MV-4-11 (cell line): ENCODE measurements around the gene TSBP1.
"Not testable (repeated sequence)": the region's sequence is repeated elsewhere in the genome, so short reads cannot be mapped to it uniquely, and the experiment has no call there.

Source experiments
- DNase-seq: peaks from one replicate; lab custom pipeline; 2025; lab: John Stamatoyannopoulos, UW

Gene TSBP1

DNA sequence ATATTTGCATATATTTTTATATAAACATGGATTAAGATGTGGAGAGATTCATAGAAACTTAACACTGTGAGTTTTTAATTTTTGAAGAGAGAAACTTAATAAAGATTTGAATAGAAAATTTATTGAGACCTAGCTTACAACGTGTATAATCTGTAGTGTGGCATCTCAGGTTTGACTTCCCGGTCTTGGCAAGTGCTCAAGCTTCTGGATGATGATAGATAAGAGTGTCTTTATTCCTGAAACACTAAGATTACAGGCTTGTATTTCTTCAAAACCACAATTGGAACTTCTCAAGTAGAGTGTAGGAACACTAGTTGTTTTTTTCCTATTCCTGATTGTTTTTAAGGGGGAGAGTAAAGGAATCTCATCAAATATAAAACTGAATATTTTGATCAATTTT, 83.3 kb downstream of the TSBP1 start:
- no peak for DNase-seq

DNA sequence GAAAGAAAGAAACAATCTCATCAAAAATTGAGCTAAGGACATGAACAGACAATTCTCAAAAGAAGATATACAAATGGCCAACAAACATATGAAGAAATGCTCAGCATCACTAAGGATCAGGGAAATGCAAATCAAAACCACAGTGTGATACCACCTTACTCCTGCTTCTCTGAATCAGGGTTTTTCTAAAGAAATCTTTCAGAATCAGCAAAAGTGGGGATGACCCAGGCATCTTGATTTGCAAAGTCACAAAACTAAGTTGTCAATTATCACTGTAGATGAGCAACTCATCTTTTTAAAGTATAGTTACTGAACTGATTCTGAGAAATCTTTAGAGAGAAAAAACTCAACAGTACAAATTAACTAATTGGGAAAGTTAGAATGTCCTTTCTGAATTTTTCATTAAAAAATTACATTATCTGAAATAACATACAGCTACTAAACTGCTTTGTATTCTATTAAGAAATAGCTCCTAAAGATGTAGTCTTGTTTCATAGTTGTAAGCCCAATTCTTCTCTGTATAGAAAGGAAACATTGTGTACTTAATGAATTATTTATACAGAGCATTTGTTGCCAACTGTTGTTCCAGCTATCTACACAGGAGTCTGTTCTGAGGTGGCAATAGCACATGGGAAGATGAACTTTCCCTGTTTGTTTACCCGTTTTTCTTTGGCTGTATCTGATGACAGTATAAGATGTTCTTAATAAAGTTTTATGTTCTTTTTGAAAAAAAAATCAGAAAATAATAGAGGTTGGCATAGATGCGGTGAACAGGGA, 97.7 kb downstream of the TSBP1 start:
- not testable (repeated sequence) for DNase-seq

DNA sequence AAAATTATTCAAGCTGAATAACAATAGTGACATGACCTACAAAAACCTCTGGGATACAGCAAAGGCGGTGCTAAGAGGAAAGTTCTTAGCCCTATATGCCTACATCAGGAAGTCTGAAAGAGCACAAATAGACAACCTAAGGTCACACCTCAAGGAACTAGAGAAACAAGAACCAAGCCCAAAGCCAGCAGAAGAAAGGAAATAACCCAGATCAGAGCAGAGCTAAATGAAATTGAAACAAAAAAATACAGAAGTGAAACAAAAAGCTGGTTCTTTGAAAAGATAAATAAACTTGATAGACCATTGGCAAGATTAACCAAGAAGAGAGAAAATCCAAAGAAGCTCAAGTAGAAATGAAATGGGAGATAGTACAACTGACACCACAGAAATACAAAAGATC, 100.3 kb downstream of the TSBP1 start:
- peak; percentile 94 for DNase-seq

DNA sequence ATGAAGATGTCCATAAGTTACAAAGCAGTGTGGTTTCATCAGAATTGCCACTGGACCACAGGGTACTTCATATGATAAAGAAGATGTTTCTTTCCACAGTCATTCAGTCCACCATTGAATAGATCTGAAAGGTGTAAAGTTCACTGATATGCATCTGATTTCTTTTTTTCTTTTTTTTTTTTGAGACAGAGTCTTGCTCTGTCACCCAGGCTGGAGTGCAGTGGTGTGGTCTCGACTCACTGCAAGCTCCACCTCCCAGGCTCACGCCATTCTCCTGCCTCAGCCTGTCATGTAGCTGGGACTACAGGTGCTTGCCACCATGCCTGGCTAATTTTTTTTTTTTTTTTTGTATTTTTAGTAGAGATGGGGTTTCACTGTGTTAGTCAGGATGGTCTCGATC, 103.2 kb downstream of the TSBP1 start:
- DNase-seq, result not testable (repeated sequence)

DNA sequence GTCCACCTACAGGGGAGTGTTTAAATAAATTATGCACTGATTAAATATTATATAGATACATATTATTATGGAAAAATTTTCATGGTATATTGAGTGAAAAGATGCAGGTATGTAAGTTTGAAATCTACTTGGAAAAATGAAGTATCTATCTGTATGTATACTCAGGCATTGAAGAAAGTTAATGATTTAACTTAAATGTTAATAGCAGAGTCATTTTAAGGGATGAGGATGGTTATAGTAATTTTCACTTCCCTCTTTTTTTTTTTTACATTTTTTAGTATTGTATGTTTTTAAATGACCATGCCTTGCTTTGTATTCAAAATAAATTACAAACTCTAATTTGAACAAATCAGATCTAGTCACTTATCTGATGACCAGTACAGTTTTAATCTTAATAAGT, 104.7 kb downstream of the TSBP1 start:
- peak; percentile 44 for DNase-seq

DNA sequence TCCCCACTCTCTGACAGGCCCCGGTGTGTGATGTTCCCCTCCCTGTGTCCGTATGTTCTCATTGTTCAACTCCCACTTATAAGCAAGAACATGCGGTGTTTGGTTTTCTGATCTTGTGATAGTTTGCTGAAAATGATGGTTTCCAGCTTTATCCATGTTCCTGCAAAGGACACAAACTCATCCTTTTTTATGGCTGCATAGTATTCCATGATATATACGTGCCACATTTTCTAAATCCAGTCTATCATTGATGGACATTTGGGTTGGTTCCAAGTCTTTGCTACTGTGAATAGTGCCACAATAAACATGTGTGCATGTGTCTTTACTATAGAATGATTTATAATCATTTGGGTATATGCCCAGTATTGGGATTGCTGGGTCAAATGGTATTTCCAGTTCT, 114.4 kb downstream of the TSBP1 start:
- not testable (repeated sequence) for DNase-seq

DNA sequence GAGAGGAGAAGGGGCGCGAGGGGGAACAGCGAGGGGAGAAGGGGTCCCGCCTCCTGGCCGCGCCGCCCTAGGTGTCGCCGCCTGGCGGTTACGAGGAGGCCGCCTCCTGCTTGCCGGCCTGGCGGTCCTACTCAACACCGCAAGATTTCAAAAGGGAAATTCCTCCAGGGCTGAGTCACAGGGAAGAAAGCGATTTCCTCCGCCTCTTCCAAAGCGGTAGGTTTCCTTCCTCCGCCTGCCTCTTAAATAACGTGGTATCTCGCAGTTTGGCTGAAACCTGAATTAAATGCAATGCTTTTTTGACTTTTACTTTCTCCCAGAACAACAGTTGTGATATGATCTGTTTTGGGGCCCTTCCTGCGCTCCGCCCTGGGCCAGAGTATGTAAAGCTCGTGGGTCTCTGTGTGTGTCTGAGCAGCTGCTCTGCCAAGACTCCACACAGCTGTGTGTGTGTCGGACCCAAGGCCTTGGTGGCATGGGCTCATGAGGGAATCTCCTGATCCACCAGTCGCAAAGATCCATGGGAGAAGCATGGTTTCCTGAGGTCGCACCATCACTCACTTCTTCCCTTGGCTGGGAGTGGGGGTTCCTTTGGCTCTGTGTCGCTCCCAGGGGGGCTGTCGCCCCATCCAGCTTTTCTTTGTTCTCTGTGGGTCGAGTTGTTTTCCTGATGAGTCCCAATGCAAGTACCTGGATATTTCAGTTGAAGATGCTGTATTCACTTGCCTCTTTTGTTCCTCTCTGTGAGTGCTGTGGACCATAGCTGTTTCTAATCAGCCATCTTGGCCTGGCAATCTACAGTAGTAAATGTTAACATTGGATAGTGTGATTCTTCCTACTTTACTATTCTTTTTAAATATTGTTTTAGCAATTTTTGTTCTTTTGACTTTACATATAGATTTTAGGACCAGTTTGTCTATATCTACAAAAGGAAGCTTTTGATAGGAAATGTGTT, 116.2 kb downstream of the TSBP1 start:
- peak; percentile 79 for DNase-seq

DNA sequence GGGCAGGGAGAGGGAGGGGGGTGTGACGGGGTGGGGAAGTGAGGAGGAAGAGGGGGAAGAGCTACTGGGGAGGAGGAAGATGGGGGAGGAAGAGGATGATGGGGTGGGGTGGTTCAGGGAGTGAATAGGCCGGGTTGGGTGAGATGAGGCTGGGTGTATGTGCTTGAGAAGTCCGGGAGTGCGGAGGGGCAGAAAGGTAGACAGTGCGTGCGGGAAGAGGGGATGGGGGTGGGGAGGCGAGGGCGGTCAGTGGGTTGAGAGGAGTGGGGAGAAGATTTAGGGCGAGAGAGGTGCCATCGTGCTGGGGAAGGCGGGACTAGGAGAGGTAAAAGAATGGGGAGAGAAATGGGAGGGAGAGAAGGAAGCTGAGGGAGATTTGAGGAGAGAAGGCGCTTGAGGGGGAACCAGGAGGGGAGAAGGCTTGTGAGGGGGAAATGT, 116.9 kb downstream of the TSBP1 start:
- no peak for DNase-seq

DNA sequence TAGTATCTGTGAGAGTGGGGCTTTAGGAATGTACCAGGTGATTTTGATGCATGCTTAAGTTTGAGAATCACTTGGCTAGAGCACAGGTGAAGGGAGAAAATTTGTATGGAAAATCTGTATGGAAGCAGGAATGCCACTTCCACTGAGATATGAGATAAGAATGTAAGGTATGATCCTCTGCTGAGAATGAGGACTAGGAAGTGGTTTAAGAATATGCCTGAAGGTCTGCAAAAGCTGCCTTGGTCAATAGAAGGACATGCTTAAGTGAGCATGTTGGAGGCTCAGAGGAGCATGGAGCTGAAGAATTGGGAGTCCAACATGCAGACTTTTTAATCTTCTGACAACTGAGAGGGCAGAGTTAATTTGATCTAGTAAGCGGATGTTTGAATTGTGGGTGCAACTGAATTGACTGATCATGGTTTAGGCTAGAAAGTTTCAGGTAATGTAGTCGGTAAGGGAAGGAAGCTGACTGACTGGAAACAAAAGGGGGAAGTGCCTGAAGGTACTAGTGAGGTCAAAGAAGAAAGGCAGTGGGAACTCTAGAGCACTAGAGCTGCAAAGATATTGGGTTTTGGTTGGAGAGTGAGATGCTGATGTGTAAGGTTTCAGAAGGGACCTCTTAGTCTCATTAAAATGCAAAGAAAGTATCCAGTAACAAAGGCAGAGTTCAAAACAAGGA, 119.2 kb downstream of the TSBP1 start:
- no peak for DNase-seq

DNA sequence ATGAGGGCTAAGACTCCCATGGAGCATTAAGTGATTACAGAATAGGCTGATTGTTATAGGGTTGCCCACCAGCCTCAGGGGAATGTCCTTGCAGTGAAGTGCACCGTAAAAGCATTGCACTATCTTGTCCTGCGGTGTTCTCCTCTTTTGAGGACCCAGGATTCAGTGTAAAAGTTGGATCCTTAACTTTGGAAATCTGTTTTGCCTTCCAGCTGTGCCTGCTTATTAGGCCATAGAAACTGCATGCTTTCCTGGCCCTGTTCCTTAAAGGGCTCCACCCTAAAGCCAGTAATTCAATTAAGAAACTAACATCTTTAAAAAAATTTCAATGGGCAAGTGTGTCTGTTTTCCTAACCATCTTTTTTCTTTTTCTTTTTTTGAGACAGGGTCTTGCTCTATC, 122.4 kb downstream of the TSBP1 start:
- DNase-seq, result no peak

DNA sequence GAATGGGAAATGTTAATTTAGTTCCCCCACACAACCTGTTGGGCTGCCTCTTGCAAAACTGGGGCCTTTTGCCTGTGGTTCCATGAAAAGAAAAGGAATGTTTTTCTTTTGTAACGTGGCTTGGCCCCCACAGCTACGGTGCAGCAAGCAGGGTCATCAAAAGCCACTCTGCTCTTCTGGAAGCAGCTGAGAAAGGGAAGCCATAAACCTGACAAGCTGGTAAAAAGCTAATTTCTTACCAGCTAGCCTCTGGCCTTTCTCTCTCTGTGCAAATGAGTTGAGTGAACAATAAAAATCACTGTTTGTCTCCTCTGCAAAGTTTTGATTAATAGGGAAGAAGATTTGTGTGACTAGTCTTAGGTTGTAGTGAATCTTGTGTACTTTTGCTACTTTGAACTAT, 124.3 kb downstream of the TSBP1 start:
- no peak for DNase-seq

DNA sequence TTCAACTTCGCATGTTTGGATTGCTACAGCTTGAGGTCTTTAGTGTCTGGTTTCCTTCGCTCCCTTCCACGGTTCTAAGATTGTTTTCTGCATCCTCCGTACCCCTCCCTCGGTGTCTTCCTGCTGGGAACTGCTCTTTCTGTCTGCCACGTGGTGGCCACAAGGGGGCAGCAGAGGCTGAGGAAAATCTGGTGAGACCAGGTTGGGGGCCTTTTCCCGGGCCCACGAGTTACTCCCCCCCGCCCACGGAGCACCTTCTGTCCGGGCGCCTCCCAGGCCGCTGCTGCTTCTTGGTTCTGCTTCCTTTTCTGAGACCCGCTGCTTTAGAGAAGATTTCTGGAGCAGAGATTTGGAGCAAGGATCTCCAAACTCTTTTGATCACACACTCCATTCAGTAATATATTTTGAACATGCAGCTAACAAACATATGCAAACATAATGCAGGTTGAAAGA, 126.7 kb downstream of the TSBP1 start:
- DNase-seq, result peak; percentile 50

DNA sequence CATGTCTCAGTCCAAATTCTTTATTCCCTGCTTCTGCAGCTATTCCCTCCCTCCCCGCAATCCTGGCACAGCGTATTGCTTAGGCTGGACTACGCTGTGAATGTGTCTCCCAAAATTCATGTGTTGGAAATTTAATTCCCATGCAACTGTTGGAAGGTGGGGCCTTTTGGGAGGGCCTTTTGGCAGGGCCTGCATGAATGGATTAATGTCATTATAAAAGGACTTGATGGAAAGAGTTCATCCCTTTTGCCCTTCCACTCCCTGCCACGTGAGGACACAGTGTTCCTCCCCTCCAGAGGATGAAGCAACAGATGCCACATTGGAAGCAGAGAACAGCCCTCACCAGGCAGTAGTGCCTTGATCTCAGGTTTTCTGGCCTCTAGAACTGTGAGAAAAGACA, 127.4 kb downstream of the TSBP1 start:
- no peak for DNase-seq
